PFSK-1 (cell line): ENCODE data around the gene PCED1B.

Experiments
- FOXP2 ChIP-seq: optimal IDR thresholded peaks from 2 replicates; pipeline ENCODE3; 2011; ENCODE audit warnings: borderline replicate concordance, control low read depth, inconsistent platforms; ENCODE audit not compliant: insufficient read depth; ENCODE audit errors: extremely low read length, extremely low read depth
- POLR2AphosphoS5 ChIP-seq: IDR thresholded peaks from 2 replicates; pipeline ENCODE4 v1.6.1; 2012; ENCODE audit warnings: low read depth, mild to moderate bottlenecking, control low read depth, low read length, moderate library complexity
- SIN3A ChIP-seq: IDR thresholded peaks from 2 replicates; pipeline ENCODE4 v1.6.1; 2012; ENCODE audit warnings: mild to moderate bottlenecking, low read length, moderate library complexity, borderline replicate concordance; ENCODE audit not compliant: insufficient read depth
- TAF1 ChIP-seq: IDR thresholded peaks from 2 replicates; pipeline ENCODE4 v1.6.1; 2012; ENCODE audit warnings: low read length, control low read depth, borderline replicate concordance; ENCODE audit not compliant: insufficient read depth
- TF ChIP-seq, protein P1 (sequence below), 2 experiments: IDR thresholded peaks; 2 replicates each; pipeline versions ENCODE4 v1.6.1 to v1.8.0; 2011 to 2012; ENCODE audit warnings: low read depth in 2 of 2, low read length in 2 of 2, control low read depth in 1 of 2, inconsistent platforms in 1 of 2, mild to moderate bottlenecking in 1 of 2, moderate library complexity in 1 of 2; ENCODE audit not compliant: insufficient read depth in 1 of 2

PCED1B gene

DNA sequence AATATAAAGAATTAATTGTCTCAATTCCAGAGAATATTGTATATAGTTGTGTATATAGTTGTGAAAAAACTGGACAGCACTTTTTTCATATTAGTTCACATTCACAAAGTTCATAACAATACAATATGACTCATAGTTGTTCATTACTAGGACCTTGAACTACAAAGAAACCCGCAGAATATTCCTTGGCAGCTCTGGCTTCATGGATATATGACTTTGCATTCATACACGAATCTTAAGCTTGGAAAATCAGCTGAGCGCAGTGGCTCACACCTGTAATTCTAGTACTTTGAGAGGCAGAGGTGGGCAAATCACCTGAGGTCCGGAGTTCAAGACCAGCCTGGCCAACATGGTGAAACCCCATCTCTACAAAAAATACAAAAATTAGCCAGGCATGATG lies 38.1 kb upstream of the PCED1B start:
- TF ChIP-seq POLR2AphosphoS5 (no peak), TAF1 (no peak), FOXP2 (no peak), SIN3A (no peak)
- TF ChIP-seq, protein P1, sequence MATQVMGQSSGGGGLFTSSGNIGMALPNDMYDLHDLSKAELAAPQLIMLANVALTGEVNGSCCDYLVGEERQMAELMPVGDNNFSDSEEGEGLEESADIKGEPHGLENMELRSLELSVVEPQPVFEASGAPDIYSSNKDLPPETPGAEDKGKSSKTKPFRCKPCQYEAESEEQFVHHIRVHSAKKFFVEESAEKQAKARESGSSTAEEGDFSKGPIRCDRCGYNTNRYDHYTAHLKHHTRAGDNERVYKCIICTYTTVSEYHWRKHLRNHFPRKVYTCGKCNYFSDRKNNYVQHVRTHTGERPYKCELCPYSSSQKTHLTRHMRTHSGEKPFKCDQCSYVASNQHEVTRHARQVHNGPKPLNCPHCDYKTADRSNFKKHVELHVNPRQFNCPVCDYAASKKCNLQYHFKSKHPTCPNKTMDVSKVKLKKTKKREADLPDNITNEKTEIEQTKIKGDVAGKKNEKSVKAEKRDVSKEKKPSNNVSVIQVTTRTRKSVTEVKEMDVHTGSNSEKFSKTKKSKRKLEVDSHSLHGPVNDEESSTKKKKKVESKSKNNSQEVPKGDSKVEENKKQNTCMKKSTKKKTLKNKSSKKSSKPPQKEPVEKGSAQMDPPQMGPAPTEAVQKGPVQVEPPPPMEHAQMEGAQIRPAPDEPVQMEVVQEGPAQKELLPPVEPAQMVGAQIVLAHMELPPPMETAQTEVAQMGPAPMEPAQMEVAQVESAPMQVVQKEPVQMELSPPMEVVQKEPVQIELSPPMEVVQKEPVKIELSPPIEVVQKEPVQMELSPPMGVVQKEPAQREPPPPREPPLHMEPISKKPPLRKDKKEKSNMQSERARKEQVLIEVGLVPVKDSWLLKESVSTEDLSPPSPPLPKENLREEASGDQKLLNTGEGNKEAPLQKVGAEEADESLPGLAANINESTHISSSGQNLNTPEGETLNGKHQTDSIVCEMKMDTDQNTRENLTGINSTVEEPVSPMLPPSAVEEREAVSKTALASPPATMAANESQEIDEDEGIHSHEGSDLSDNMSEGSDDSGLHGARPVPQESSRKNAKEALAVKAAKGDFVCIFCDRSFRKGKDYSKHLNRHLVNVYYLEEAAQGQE (IDR thresholded peaks at IDR 0.05; ENCODE audit: insufficient read depth in 1 of 2, low read depth in 2 of 2, low read length in 2 of 2): no peak

DNA sequence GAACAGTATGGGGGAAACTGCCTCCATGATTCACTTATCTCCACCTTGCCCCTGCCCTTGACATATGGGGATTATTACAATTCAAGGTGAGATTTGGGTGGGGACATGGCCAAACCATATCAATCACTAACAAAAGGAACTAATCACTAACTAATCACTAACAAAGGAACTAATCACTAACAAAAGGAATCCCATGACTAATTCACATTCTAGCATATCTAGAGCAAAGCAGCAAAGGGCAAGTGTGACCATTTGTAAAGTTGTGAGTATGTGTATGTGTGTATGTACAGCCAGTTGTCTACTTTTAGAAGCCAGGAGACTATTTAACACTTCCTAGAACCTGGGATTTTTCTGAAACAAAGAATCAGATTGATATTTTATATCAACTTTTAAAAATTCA lies 30.9 kb upstream of the PCED1B start:
- no peak for TF ChIP-seq POLR2AphosphoS5
- TF ChIP-seq, protein P1 (IDR thresholded peaks at IDR 0.05; ENCODE audit: insufficient read depth in 1 of 2, low read depth in 2 of 2, low read length in 2 of 2): no peak
- no peak for TF ChIP-seq FOXP2
- TF ChIP-seq TAF1: no peak
- no peak for TF ChIP-seq SIN3A

DNA sequence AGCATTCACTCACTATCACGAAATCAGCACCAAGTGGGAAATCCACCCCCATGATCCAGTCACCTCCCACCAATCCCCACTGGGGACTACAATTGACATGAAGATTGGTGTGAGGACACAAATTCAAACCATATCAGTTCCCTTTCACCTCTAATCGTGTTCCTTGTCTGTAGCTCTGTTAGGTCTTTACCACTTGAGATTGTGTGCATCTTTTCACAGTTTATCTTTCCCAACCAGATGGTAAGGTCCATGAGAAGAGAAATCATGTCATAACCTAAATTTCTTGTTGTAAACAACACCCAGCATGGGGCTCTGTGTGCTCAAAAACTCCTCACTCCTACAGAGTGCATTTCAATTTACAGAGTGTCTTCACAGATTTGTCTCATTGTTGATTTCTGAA lies 27.1 kb upstream of the PCED1B start:
- TF ChIP-seq POLR2AphosphoS5 (no peak), SIN3A (no peak), FOXP2 (no peak), TAF1 (no peak)
- TF ChIP-seq, protein P1 (IDR thresholded peaks at IDR 0.05; ENCODE audit: insufficient read depth in 1 of 2, low read depth in 2 of 2, low read length in 2 of 2): no peak

DNA sequence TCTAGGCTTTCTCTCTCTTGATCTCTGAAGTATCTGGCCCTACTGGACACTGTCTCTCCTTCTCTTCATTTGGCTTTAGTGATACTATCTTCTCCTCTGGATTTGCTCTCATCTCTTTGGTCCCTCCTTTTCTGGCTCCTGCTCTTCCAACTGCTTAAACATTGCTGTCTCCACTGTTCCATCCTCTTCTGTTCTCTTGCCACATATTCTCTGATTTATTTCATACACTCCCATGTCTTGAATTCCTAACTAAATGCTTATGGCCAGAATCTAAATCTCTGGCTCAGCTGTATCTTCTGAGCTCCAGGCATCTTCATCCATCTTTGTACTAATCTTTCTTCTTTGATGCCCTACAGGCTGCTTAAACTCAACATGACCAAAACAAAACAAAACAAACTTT lies 25.5 kb upstream of the PCED1B start:
- TF ChIP-seq SIN3A: no peak
- TF ChIP-seq, protein P1 (IDR thresholded peaks at IDR 0.05; ENCODE audit: insufficient read depth in 1 of 2, low read depth in 2 of 2, low read length in 2 of 2): no peak
- TF ChIP-seq TAF1: no peak
- TF ChIP-seq FOXP2: no peak
- TF ChIP-seq POLR2AphosphoS5: no peak

DNA sequence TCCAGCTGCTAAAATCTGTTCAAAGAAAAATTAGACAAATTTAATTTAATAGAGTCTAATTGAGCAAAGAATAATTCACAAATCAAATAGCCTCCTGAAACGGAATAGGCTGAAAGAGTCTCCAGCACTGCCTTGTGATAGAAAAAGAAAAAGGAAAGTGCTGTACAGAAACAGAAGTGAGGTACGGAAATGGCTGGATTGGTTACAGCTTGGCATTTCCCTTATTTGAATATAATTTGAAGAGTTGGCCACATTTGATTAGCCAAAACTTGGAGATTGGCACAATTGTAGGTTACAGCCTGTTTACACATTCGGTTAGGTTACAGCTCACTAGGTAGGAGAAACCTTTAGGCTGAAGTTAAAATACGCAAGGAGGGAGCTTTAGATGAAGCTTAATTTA lies 24.8 kb upstream of the PCED1B start:
- TF ChIP-seq TAF1 (no peak), FOXP2 (no peak), SIN3A (no peak), POLR2AphosphoS5 (no peak)
- TF ChIP-seq, protein P1 (IDR thresholded peaks at IDR 0.05; ENCODE audit: insufficient read depth in 1 of 2, low read depth in 2 of 2, low read length in 2 of 2): no peak
